Activated CD8-positive, alpha-beta memory T cell treated with anti-CD3 and anti-CD28 coated beads for 36 hours (primary cell): ENCODE results near the gene ADSS1. TPM values are rescaled to one million over a fixed set of nuclear protein-coding genes. Genes with fewer than 3 reads are reported as not detected.

ENCODE experiments used
- CTCF ChIA-PET: fragments of 350-600 bp; sonication (Branson Sonifier 250); formaldehyde crosslinking; loops from one replicate; lab custom pipeline; 2021; ENCODE audit warnings: antibody characterized with exemption; lab: Charles Lee
- POLR2A ChIA-PET: fragments of 350-600 bp; sonication (Branson Sonifier 250); formaldehyde crosslinking; loops from one replicate; lab custom pipeline; 2021; ENCODE audit warnings: antibody characterized with exemption; lab: Charles Lee
- total RNA-seq, 2 experiments: library from RNA; stranded (reverse); gene quantifications; one replicate each; pipeline ENCODE4 v1.2.3, GENCODE V29; 2021

The ADSS1 gene
- total RNA-seq, 2 experiments from 2014 or later, result 1.7 to 1.8 TPM

DNA sequence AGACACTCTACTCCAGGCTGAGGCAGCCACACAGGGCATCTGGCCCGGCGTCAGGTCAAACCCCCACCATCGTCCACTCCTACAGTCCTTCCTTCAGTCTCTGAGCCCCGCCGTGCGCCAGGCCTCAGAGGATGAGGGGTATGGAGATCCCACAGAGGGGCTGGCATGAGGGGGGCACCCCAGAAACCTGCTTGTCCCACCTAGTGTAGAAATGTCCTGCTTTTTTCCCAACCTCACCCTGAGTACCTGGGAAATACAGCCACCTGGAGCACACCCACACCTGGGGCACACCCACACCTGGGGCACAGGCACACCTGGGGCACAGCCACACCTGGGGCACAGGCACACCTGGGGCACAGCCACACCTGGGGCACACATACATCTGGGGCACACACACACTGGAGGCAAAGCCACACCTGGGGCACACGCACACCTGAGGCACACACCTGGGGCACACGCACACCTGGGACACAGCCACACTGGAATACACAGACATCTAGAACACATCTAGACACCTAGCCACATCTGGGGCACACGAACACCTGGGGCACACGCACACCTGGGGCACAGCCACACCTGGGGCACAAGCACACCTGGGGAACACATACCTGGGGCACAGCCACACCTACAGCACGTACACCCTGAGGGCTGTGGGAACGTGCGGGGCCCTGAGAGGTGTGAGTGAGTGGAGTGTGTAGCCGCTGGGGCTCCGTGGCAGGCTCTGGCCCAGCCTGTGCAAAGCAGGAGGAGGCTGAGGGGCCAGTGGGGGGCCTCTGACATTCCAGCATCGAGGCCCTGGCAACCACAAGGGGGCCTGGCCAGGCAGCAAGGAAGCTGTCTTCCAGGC lies 53.2 kb downstream of the ADSS1 start:
- CTCF ChIA-PET, result interaction anchor here (0.6 to 1.1 kb wide), 2 partner anchors 9 to 285 kb away, joined by 4 read pairs; no protein-coding TSS in a partner anchor
- POLR2A ChIA-PET, result no interaction called here

DNA sequence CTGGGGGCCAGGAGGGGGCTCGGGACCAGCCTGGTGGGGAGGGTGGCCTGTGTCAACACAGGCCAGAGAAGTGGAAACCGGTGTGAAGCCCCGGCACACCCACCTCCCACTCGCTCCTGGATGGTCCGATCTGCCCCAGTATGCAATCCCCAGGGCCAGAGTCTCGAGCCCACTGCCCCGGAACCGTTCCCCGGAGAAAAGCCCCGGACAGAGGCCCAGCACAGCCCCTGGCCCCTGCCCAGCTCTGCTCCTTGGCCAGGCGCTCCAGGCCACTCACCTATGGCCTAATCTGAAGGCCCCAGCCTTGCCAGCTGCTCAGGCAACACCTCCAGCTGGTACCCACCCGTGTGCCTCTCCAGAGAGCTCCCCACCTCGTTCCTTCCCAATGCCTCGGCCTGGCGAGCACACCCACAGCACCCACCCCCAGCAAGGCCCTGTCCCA lies 53.8 kb downstream of the ADSS1 start:
- POLR2A ChIA-PET, result no interaction called here
- CTCF ChIA-PET, result interaction anchor here (0.6 to 1.1 kb wide), 2 partner anchors 9 to 284 kb away, joined by 4 read pairs; no protein-coding TSS in a partner anchor

DNA sequence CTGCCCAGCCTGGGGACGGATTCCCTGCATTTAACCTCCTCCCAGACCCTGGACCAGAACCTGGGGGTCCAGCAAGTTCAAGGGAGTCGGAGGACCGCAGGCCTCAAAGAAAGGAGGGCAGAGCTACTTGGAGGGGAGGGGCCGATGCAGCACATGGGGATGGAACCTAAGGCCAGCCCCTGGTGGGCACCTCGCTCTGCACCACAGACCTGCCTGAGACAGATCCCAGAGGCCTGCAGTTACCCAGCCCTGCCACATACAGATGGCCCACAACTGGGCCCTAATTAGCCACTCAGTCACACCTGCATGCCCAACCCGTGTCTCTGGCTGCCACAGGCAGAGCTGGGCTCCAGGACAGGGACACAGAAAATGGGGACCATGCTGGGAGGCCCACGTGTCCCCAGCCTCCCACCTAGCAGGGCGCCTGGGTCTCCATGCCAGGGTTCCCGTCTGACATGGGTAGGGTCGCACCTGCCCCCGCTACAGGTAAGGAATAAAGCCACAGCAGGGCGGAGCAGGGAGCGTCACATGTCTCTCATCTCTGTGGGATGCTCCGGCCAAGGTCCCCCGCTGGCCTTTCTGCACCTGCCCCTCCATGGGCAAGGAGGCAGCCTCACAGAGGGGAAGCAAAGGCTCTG lies 54.8 kb downstream of the ADSS1 start:
- ChIA-PET POLR2A (no interaction called here), CTCF (interaction anchor here (1.1 to 3.1 kb wide), 3 partner anchors 8 to 12 kb away, joined by 3 to 12 read pairs (median 3); no protein-coding TSS in a partner anchor)

DNA sequence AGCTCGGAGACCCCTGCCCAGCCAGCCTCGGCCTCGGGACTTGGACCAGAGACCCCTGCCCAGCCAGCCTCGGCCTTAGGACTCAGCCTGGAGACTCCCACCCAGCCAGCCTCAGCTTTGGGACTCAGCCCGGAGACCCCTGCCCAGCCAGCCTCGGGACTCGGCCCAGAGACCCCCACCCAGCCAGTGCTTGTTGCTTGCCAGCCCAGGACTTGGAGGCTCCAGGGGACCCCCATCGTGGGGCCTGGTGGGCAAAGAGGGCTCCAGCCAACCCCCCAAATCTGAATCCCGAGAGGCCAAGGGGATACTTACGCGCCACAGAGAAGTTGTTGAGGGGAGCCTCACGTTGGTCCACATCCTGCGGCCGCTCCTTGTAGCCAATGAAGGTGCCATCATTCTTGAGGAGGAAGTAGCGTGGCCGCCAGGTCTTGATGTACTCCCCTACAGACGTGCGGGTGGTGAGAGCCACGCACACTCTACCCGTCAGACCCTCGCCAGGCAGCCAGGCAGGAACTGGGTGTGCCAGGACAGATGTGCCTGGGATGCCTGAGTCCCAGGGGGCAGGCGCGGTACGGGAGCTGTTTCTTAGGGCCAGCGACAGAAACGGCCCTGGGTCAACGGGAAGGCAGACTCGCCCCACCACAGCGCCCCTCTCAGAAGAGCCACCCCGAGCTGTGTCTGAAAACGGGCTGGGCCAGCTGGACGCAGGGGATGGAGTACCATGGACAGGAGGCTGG lies 55.9 kb downstream of the ADSS1 start:
- ChIA-PET CTCF (interaction anchor here (0.6 to 3.1 kb wide), 3 partner anchors 9 to 351 kb away, joined by 3 to 12 read pairs (median 3); no protein-coding TSS in a partner anchor), POLR2A (interaction anchor here (0.6 kb wide), 1 partner anchor 221 kb away, joined by 3 read pairs; no protein-coding TSS in a partner anchor)

DNA sequence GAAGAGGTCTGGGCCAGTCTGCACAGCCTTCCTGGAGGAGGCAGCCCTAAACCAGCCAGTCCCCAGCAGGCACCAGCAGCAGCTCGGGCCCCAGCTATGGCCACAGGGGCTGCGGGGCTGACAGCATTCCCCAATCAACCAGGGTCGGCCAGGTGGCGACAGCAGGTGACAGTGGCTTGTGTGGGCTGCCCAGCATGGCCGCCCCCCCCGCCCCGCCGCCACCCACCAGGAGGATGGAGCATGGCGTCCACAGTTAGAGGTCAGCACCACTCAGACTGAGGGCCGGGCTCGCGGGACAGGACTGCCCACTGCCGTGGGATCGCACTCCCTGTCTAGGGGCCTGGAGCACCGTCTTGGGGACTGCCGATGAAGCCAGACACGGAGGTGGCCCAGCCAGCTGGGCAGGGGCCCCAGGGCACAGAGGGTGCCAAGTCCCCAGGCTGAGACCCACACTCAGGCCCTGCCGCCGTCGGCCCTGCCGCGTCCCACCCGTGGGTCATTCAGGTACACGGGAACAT lies 56.5 kb downstream of the ADSS1 start:
- CTCF ChIA-PET, result interaction anchor here (0.6 to 3.1 kb wide), 2 partner anchors 12 to 351 kb away, joined by 3 to 12 read pairs; no protein-coding TSS in a partner anchor
- POLR2A ChIA-PET, result no interaction called here

DNA sequence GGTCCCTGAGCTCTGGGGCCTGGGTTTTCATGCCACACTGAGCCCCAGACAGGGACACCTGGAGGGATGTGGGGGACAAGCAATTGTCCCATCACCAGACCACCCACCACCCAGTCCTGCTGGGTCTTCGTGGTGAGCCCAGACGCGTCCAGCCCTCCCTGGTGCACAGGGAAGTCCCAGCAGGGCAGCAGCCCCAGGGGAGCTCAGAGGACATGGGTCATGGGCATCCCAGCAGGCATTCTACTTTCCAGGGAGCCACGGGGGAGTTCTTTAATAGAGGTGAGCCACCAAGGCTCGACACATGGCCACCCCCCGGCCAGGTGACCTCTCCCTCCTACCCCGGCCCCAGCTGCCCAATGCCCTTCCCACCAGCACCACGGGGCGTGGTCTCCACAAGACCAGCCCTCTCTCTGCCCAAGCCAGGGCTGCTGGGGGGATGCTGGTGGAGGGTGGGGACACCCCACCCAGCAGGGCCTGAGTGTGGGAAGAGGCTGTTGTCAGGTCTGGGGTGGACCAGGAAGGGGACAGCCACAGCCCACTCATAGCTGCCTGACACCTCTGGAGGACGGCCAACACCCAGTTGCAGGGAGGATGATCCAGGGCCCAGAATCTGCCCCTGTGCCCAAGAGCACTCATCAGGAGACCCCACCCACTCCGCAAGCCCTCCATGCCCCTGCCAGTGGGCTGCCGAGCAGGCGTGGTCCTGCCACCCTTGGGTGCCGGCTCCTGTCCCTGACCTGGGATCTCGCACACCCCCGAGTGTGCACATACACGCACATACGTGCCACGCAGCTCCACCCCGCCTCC lies 57.4 kb downstream of the ADSS1 start:
- POLR2A ChIA-PET, result no interaction called here

DNA sequence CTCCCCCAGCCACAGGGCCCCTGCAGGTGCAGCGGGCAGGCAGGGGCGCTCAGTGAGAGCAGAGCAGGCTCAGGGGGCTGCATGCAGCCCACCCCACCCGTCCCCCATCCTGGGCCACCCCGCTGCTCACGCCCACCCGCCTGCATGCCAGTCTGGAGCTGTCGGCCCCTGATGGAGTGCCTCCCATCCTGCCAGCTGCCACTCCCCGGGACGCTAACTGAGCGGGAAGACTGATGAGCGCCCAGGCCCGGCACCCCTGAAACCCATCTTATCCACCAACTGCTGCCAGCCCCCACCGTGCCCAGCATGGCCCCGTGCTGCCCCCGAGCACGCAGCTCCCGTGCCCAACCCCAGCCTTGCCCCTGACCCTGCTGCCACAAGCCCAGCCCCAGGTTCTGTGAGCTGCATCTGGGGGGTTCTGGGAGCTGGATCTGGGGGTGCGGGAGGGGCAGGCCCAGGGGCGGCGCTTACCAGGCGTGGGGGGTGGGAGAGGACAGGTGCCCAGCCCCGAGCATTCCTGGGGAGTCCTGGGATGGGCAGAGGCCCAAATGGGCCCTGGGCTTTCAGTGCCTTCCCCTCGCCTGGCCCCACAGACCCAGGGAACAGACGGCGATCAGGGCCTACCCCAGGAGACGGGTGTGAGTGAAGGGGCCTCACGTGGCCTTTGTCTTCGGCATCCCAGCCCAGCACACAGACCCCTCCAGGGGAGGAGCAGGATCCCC lies 58.2 kb downstream of the ADSS1 start:
- CTCF ChIA-PET, result no interaction called here
- POLR2A ChIA-PET, result interaction anchor here (0.6 kb wide), 1 partner anchor 391 kb away, joined by 6 read pairs; no protein-coding TSS in a partner anchor

More for the DNA sequence above, 57.4 kb downstream of the ADSS1 start:
- CTCF ChIA-PET, result interaction anchor here (3.1 kb wide), 1 partner anchor 13 kb away, joined by 12 read pairs; no protein-coding TSS in a partner anchor

DNA sequence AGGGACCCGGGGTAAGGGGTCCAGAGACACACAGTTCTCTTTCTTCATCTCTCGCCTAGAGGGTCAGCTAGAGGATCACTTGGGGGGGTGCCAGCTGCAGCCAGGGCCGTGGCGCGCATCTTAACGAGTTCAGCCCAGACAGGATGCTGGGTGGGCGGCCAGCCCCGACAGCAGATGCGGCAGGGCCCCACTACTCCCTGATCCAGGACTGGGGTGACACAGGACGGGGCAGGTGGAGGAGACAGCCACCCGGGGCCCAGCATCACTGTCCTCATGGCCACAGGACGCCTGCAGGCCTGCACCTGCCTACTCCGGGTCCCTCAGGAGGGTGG lies 58.7 kb downstream of the ADSS1 start:
- ChIA-PET CTCF (no interaction called here), POLR2A (interaction anchor here (0.6 kb wide), 1 partner anchor 390 kb away, joined by 6 read pairs; no protein-coding TSS in a partner anchor)

DNA sequence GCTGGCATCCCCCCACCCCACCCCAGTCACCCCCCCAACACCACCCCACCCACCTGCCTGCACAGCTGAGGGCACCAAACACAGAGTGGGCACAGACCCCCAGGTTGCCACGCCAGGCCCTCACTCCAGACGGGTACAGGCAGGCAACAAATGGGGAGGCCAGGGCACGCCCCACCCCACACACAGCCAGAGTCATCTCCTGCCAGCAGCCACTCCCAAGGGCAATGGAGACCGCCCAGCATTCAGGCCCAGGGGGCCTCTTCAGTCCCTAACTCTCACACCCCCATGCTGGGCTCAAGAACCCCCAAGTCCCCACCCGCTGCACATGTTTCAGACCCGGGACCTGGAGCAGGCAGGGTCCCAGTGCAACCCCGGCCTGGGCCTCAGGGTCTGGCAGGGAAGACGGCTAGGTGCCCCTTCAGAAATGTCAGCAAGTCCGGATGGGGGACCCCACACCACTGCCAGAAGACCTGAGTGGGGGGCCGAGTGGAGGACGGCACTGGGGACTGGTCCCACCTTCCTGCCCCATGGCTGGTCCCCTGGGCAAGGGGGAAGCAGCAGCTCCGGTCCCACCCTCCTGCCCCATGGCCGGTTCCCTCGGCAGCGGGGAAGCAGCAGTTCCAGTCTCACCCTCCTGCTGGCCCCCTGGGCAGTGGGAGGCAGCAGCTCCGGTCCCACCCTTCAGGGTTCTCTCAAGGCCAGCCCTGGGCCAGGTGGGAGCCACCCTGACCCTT lies 59.6 kb downstream of the ADSS1 start:
- ChIA-PET CTCF (no interaction called here), POLR2A (no interaction called here)

DNA sequence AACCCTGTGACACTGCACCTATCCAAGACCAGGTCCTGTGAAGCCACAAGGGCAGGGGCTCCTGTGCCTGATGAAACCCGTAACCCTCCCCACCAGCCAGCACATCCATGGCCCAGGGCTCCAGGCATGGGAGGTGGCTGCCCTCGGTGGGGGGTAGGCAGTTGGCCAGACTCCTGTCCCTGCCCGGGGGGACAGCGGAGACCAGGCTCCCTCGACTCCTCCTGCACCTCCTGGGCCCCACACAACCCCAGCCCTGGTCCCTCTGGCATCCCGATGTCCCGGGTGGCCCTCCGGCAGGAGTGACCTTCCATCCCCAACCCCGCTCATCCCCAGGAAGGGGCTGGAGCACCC lies 60.2 kb downstream of the ADSS1 start:
- ChIA-PET POLR2A (no interaction called here), CTCF (no interaction called here)

DNA sequence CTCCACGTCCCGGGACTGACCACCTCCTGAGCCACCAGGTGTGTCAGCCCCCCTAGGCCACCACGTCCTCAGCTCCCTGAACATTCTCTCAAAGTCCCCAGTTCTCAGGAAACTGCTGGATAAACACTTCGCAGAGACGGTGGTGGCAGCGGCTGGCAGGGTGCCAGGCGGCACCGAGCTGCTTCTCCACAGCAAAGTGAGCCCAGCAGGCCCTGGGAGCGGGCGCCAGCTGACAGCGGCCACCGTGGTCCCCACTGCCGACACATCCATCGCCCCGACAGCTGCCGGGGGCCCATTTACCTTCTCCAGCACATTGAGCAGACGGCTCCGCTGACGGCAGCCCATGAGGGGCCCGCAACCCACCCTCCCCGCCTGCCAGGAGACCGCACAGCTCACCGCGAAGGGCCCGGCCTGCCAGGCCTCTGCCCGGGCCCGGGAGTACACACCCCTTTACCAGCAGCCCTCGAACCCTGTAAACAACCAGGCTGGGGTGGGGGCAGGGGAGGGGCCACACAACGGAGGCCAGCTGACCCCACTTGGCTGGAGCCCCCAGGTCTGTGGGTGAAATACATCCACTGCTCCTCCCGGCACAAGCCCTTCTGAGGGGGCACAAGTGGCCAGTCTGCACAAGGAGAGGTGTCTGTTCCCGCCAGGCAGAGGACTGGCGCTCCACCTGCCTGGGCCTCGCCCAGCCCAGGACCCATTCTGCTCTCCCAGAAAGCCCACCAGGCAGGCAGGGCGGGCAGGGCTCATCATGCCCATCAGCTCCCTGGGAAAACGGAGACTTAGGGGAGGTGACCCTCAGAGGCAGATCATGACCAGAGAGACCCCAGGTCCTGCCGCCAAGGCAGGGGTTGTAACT lies 61.0 kb downstream of the ADSS1 start:
- CTCF ChIA-PET, result interaction anchor here (0.5 kb wide), 1 partner anchor 558 kb away, joined by 3 read pairs; no protein-coding TSS in a partner anchor
- POLR2A ChIA-PET, result no interaction called here

DNA sequence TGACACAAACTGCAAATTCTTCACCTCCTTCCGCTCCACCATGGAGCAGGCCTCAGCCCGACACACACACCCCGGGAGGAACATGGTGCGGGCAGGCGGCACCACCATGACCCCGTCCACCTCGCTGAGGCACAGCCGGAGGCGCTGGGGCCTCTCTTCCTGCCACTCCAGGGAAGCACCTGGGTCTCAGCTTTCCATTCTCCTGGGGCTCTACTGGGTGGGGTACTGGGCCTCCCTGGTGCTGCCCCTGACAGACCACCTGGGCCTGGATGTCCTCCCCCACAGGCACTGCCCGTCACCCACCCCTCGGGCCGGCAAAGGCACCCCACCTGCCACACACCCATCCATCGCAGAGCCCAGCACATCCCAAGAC lies 61.7 kb downstream of the ADSS1 start:
- ChIA-PET CTCF (no interaction called here), POLR2A (no interaction called here)

DNA sequence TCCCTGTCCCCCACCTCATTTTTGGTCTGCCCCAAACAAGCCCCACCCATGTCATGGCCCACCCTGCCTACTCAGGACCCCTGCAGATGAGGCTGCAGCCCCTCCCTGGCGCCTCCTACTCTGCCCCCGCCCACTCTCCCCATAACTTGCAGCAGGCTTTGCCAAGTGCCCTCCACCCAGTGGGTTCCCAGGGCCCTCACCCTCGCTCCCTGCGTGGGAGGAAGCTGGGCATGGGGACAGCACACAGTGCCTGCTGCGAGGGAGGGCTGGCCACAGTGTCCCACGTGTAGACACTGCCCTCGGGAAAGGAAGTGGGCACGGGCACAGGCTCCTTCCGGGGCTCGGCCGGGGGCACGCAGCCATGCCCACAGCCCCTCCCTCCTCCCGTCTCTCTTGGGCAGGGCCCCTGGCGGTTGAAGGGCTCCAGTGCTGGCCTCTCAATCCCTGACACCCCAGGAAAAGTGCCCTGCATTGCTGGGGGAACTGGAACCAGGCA lies 62.1 kb downstream of the ADSS1 start:
- ChIA-PET CTCF (no interaction called here), POLR2A (no interaction called here)

DNA sequence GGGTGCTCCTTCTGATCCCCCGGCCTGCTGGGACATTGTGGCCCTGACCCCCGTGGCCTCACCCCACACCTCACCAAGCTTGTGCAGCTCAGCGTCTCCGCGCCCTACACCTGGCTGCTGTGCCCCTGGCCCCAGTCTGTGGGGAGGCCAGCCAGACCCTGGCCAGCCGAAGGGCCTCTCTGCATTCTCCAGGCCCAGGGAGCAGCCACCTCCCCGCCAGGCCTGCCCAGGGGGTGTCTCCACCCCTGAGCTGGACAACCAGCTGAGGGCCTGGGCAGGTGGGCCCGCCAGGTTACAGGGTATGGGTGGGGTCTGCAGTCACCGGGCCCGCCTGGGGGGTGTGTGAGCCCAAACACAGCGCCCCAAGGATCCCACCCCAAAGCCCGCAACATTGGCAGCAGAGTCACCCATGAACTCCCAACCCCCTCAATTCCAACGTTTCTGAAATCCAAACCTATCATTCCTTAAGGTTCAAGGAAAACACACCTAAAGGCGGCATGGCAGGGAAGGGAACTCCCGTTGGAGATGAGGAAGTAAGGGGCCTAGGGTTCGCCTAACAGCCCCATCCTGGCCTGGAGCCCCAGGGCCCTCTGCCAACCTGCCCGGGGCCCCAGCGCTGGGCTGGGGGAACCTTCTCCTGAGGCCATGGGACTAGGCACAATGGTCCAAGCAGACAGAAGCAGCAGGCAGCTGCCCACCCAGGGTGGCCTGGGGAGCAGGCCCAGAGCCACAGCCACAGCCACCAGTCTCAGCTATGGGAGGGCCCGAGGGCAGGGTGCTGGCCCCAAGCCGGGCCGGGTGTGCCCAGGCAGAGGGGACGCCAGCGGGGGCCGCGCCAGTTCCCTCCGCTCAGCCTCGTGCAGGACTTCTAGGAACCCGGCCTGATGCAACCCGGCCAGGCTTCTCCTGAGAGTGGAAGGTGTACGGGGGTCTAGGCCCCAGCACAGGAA lies 63.0 kb downstream of the ADSS1 start:
- CTCF ChIA-PET, result no interaction called here
- POLR2A ChIA-PET, result no interaction called here

DNA sequence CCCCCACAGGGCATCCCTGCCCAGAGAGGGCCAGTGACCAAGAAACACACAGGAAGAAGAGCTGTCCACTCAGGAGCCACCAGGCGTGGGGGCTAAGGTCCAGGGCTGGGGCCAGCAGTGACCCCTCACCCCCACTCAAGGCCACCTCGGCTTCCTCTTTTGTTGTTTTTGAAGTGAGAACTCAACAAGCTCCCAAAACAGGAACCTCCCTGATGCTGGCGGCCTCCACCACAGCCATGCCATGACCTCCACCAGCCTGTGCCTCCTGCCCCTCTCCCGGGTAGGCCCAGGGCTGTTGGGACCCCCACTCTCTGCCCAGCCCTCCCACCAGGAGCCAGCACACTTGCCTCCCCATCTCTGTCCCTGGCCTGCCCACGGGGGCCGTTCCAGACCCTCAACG lies 63.7 kb downstream of the ADSS1 start:
- ChIA-PET POLR2A (no interaction called here), CTCF (no interaction called here)
